ENCODE measurements around the gene SPATA3.
"Not testable (repeated sequence)": the region's sequence is repeated elsewhere in the genome, so short reads cannot be mapped to it uniquely, and the experiment has no call there.

The SPATA3 gene

DNA sequence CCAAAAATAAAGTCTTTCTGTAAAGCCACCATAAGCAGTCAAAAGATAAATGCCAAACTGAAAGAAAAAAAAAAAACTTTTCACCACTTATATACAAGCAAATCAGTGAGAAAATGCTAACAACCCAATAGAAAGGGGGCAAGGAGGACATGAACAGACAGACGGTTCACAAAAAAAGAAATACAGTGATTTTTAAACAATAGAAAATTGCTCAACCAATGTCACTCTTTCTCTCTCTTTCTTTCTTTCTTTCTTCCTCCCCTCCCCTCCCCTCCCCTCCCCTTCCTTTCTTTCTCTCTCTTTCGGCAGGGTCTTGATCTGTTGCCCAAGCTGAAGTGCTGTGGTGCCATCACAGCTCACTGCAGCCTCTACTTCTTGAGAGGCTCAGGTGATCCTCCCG is 28.8 kb upstream of the SPATA3 start:
- intact Hi-C loops (cut with DNase I) = no loop called here
- no peak for DNase-seq

DNA sequence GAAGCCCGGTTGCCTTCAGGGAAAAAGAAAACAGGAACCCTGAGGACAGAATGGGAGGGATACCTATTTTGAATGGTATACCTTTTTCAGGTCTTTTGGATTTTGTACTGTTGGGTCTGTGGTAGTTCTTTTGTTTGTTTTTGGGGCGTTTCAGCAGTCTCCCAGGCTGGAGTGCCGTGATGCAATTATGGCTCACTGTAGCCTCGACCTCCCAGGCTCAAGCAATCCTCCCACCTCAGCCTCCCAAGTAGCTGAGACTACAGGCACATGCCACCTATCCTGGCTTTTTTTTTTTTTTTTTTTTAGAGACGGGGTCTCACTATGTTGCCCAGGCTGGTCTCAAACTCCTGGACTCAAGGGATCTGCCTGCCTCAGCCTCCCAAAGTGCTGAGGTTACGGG is 27.6 kb upstream of the SPATA3 start:
- DNase-seq = not testable (repeated sequence)

DNA sequence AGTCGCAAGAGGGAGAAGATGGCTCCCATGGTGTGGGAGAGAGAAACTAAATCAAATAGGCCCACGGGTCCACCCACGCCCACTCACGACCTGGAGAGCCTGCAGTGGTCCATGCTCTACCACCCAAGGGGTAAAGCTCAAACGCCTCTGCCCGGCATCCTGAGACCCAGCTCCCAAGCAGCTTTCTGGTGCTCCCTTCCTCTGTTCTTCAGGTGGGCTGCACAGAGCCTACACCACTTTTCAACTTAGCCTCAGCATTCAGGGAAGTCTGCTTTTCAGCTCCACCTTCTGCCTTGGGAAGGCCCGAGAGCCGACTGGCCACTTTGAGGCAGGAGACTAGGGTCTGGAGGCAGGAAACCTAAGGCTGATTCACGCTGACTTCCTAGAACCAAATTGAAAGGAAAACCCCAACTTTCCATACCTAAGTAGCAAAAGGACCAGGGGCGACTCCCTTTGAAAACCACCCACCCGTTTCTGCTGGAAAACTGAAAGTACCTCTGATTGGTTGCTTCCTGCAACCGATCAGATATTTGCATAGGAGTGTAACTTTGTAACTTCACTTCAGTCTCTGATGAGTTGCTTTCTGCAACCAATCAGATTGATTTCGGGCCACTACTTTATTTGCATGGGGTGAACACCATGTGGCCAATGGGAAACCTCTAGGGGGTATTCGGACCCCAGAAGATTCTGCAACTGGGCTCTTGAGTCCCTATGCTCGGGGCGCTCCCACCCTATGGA is 26.8 kb upstream of the SPATA3 start:
- intact Hi-C loops (cut with DNase I) = no loop called here
- DNase-seq = no peak

More for the DNA sequence above, 27.6 kb upstream of the SPATA3 start:
- intact Hi-C loops (cut with DNase I) = not testable (repeated sequence)

DNA sequence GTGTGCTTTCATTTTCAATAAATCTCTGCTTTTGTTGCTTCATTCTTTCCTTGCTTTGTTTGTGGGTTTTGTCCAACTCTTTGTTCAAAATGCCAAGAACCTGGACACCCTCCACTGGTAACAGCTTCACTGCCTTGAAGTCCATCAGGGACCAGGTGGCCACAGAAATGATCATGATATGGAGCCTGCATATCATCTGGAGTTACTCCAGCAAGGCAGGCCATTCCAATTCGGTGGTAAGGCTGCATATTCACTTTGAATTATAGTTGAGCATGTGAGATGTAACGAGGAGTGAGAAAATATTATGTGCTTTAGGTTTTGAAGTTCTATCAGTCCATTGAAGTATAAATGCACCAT is 26.3 kb upstream of the SPATA3 start:
- intact Hi-C loops (cut with DNase I) = no loop called here
- no peak for DNase-seq

DNA sequence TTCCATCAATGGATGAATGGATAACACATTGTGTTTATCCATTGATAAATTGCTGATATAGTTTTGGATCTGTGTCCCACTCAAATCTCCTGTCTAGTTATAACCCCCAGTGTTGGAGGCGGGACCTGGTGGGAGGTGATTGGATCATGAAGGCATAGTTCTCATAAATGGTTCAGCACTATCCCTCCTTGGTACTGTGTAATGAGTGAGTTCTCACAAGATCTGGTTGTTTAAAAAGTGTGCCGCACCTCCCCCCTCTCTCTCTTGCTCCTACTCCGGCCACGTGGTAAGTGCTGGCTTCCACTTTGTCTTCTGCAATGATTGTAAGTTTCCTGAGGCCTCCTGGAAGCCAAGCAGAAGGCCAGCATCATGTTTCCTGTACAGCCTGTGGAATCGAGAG is 23.9 kb upstream of the SPATA3 start:
- intact Hi-C loops (cut with DNase I) = no loop called here
- DNase-seq = no peak

DNA sequence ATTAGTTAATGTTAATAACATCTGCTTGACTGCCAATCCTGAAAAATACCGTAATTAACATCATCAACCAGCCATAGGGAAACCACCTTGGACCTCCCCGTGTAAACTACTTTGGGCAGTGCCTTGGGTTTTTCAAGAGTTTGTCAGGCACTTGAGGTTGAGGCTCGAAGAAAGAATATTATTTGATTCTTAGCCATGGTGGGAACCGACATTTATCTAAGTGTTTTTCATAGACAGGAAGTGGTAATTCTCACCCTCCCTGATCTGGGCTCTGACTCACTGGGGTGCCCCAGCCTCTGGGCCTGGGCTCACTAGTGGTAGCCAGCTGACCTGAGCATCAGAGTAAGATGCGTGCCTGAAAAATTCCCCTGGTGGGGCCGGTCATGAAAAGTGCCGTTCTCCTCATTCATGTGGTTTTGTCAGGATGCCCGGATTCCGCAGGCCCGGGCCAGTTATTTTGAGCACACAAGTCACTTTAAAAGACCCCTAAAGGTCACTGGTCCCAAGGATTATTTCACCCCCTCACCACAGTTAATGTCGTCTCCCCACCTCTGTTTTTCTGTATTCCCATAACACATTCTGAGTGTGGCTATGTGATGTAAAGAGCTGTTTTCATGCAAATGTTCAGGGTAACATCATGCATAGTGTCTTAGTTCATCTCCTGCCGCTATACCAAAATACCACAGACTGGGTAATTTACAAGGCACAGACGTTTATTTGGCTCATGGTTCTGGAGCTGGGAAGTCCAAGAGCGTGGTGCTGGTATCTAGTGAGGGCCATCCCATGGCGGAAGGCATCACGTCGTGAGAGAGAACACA is 21.6 kb upstream of the SPATA3 start:
- DNase-seq = no peak
- intact Hi-C loops (cut with DNase I) = no loop called here

GRCh38 chr2:230975927-230976326 is 20.0 kb upstream of the SPATA3 start:
- no peak for DNase-seq
- intact Hi-C loops (cut with DNase I) = no loop called here

GRCh38 chr2:230976671-230977171 is 19.2 kb upstream of the SPATA3 start:
- intact Hi-C loops (cut with DNase I) = no loop called here
- no peak for DNase-seq

DNA sequence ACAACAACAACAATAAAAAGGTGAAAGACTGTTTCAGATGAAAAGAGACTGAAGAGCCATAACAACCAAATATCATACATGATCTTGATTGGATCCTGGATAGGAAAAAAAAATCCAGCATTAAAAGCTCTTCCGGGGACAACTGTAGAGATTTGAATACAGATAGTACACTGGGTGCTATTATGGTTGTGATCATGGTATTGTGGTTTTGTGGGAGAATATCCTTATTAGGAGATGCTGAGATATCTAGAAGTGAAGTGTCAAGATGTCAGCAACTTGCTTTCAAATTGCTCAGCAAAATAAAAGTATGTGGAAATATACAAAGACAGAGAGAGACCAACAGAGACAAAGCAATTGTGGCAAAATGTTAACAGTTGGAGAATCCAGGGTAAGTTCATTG is 15.5 kb upstream of the SPATA3 start:
- intact Hi-C loops (cut with DNase I) = no loop called here
- no peak for DNase-seq

DNA sequence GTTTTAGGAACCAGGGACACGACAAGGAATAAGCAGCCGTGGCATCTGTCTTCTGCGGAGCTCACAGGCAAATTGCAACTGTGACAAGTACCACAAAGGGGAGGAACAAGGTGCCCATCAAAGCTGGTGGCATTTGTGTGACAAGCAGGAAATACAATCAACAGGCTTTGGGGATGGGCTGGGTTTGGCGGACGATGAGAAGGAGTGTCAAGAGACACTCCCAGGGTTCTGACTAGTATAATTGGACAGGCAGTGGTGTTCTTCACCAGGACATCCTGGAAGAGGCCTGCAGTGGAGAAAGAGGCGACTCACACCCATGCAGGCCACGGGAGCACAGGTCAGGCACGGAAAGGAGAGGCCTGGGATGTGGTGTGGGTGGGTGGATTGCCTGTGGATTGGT is 14.2 kb upstream of the SPATA3 start:
- intact Hi-C loops (cut with DNase I) = no loop called here
- no peak for DNase-seq

DNA sequence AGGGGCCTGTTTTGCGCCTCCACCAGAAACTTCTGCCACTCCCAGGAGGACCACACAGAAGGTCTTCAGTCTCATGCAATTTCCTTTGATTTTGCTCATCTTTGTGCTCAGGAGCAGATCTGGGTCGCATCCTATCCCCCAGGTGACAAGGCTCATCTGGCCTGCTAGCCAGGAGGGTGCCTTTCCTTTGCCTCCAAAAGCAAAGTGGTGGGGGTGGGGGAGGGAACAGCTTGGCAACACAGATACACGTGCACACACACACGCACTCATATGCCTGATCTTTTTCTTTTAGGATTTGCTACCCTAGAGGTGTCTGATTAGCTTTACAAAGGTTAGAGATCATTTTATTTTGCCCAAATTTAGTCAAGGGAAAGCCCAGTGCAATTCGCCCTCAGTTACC is 13.8 kb upstream of the SPATA3 start:
- intact Hi-C loops (cut with DNase I) = no loop called here
- DNase-seq = no peak

DNA sequence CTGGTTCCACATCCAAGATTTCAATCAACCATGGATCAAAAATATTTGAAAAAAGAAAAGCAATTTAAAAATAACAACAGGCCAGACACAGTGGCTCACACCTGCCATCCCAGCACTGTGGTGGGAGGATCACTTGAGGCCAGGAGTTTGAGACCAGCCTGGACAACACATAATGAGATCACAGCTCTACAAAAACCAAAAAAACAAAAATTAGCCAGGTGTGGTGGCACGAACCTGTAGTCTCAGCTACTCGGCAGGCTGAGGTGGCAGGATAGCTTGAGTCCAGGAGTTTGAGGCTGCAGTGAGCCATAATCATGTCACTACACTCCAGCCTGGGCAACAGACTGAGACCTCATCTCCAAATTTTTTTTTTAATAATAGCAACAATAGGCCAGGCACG is 13.4 kb upstream of the SPATA3 start:
- intact Hi-C loops (cut with DNase I) = no loop called here
- DNase-seq = no peak

- intact Hi-C loops (cut with DNase I) = no loop called here
These were observed 12.4 kb upstream of the SPATA3 start for GRCh38 chr2:230983566-230983965.

GRCh38 chr2:230984393-230985220 is 11.3 kb upstream of the SPATA3 start:
- intact Hi-C loops (cut with DNase I) = no loop called here
- no peak for DNase-seq

More at GRCh38 chr2:230983566-230983965, 12.4 kb upstream of the SPATA3 start:
- no peak for DNase-seq

DNA sequence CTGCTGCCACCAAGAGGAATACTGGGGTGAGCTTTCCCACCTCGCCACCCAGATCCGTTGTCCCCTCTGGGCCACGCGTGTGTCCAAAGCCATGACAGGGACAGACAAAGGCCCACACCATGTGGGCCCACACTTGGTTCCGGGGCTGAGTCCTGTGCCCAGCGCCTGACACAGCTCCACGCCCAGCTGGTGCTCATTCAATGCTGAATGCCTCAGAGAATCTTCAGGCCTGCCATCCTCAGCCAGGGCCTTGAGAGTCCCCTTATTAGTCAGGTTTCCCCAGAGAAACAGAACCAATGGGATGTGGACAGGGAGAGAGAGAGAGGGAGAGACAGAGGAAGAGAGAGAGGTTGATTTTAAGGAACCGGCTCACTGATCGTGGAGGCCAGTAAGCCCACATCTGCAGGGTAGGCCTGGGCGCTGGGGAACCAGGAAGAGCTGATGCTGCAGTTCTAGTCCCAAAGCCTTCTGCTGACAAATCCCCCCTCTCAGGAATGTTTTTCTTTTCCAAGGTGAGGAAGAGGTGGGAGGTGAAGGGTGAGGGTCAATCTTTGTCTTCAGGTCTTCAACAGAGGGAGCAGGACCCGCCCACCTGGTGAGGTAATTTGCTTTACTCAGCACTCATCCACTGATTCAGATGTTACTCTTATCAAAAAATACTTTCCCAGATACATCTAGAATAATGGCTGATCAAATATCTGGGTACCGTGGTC is 10.2 kb upstream of the SPATA3 start:
- intact Hi-C loops (cut with DNase I) = no loop called here

GRCh38 chr2:230986520-230987136 is 9.3 kb upstream of the SPATA3 start:
- no peak for DNase-seq
- intact Hi-C loops (cut with DNase I) = loop anchor here (1.0 kb wide), 2 partner anchors 84 to 162 kb away; no protein-coding TSS in a partner anchor

More for the DNA sequence above, 10.2 kb upstream of the SPATA3 start:
- DNase-seq = no peak

GRCh38 chr2:230987137-230988020 is 8.5 kb upstream of the SPATA3 start:
- peak; percentile 64 to 97 (median 86) for DNase-seq
- intact Hi-C loops (cut with DNase I) = loop anchor here (1.0 kb wide), 2 partner anchors 85 to 163 kb away; no protein-coding TSS in a partner anchor

GRCh38 chr2:230989731-230990130 is 6.2 kb upstream of the SPATA3 start:
- no peak for DNase-seq
- intact Hi-C loops (cut with DNase I) = no loop called here
